ENCODE results near the gene GATA6. TPM values are rescaled to one million over a fixed set of nuclear protein-coding genes. Genes with fewer than 3 reads are reported as not detected.

The GATA6 gene
- total and polyA plus RNA-seq, 4 donors = 0.29 to 4.6 (median 0.66) TPM

DNA sequence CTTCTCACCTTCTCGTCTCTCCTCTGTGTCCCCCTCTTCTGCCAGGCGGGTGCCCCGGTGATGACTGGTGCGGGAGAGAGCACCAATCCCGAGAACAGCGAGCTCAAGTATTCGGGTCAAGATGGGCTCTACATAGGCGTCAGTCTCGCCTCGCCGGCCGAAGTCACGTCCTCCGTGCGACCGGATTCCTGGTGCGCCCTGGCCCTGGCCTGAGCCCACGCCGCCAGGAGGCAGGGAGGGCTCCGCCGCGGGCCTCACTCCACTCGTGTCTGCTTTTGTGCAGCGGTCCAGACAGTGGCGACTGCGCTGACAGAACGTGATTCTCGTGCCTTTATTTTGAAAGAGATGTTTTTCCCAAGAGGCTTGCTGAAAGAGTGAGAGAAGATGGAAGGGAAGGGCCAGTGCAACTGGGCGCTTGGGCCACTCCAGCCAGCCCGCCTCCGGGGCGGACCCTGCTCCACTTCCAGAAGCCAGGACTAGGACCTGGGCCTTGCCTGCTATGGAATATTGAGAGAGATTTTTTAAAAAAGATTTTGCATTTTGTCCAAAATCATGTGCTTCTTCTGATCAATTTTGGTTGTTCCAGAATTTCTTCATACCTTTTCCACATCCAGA, 31.3 kb downstream of the GATA6 start:
- 69% methylated on average over 32 of the region's 32 CpGs for WGBS (ENCODE audit: insufficient coverage)
- H3K9me3 ChIP-seq (ENCODE audit: control insufficient read depth, insufficient read depth, low read length) = no peaks in the 10 kb centered on the region
- no peaks in the 10 kb centered on the region for H3K36me3 ChIP-seq (ENCODE audit: control insufficient read depth, insufficient read depth, low read length)
- H3K4me1 ChIP-seq (ENCODE audit: control insufficient read depth, insufficient read depth, low read length) = no peaks in the 10 kb centered on the region
- H3K27me3 ChIP-seq (ENCODE audit: control insufficient read depth, insufficient read depth, low read length) = peaks cover 10% of the 10 kb centered on the region
- DNase-seq (ENCODE audit: low read depth in 4 of 6, low spot score in 6 of 6) = no peak
- no peak overlapping the region for H3K4me3 ChIP-seq (ENCODE audit: low read depth, low read length)
- no peak overlapping the region for H3K27ac ChIP-seq (ENCODE audit: low read depth, low read length)

DNA sequence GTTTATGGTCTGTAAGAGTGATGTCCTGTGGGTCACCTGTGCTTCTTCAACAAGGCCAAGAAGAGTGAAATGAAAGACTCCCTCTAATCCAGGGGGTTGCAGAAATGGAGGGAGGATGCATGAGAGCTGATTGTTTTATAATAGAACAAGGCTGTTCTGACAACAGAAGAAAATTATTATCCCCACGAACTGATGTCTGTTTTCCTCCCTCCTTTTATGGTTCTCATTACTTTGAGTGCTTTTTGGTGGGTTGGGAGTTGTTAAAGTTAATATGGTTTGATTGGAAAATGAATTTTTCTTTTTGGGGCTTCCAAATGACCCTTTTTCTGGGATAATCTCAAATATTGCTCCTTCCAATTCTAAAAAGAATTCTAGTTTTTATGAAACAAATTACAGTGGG, 33.6 kb downstream of the GATA6 start:
- Histone ChIP-seq H3K9me3 (ENCODE audit: control insufficient read depth, insufficient read depth, low read length) (no peaks in the 10 kb centered on the region), H3K4me3 (ENCODE audit: low read depth, low read length) (no peak overlapping the region), H3K27me3 (ENCODE audit: control insufficient read depth, insufficient read depth, low read length) (peaks cover 10% of the 10 kb centered on the region), H3K36me3 (ENCODE audit: control insufficient read depth, insufficient read depth, low read length) (no peaks in the 10 kb centered on the region), H3K4me1 (ENCODE audit: control insufficient read depth, insufficient read depth, low read length) (no peaks in the 10 kb centered on the region), H3K27ac (ENCODE audit: low read depth, low read length) (no peak overlapping the region)
- WGBS (ENCODE audit: insufficient coverage) = no CpG with 5 or more reads among the region's 1 CpG
- no peak for DNase-seq (ENCODE audit: low read depth in 4 of 6, low spot score in 6 of 6)

DNA sequence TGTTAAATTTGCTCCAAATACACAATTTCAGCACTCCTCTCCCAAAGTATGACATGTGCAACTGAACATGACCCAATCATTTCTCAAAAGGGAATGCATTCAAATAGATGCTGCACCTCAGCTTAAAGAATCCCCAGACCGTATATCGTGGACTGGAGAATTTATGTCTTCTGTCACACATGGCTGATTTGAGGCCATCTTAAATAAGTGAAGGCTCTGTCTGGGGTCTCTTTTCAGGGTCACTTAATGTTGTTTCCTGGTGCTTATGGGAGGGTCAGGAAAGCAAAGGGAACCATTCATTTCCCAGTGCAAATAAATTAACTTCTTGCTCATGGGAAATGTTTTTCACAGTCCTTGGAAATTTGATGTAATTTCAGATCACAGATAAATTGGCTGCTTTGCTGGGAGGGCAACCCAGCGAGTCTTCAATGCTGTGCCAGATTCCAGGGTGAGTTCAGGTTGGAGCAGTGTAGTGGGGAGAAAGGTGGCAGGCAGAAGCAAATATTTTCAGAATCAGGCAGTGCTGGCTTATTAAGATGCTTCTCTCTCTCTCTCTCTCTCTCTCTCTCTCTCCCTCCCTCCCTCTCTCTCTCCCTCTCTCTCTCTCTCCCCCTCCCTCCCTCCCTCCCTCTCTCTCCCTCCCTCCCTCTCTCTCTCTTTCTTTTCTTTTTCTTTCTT, 34.3 kb downstream of the GATA6 start:
- Histone ChIP-seq H3K9me3 (ENCODE audit: control insufficient read depth, insufficient read depth, low read length) (no peaks in the 10 kb centered on the region), H3K4me3 (ENCODE audit: low read depth, low read length) (no peak overlapping the region), H3K4me1 (ENCODE audit: control insufficient read depth, insufficient read depth, low read length) (no peaks in the 10 kb centered on the region), H3K36me3 (ENCODE audit: control insufficient read depth, insufficient read depth, low read length) (no peaks in the 10 kb centered on the region), H3K27me3 (ENCODE audit: control insufficient read depth, insufficient read depth, low read length) (peaks cover 10% of the 10 kb centered on the region), H3K27ac (ENCODE audit: low read depth, low read length) (no peak overlapping the region)
- DNase-seq (ENCODE audit: low read depth in 4 of 6, low spot score in 6 of 6) = peak in 1 of 6 donors; percentile 10
- WGBS (ENCODE audit: insufficient coverage) = 61% methylated on average over 3 of the region's 3 CpGs

DNA sequence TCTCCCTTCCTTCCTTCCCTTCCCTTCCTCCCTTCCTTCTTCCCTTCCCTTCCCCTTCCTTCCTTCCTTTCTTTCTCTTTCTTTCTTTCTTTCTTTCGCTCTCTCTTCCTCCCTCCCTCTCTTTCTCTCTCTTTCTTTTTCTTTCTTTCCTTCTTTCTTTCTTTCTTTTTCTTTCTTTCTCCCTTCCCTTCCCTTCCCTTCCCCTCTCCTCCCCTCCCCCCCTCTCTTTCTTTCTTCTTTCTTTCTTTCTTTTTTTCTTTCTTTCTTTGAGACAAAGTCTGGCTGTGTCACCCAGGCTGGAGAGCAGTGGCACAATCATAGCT, 34.8 kb downstream of the GATA6 start:
- H3K4me1 ChIP-seq (ENCODE audit: control insufficient read depth, insufficient read depth, low read length) = no peaks in the 10 kb centered on the region
- no peaks in the 10 kb centered on the region for H3K36me3 ChIP-seq (ENCODE audit: control insufficient read depth, insufficient read depth, low read length)
- no peaks in the 10 kb centered on the region for H3K9me3 ChIP-seq (ENCODE audit: control insufficient read depth, insufficient read depth, low read length)
- DNase-seq (ENCODE audit: low read depth in 4 of 6, low spot score in 6 of 6) = no peak
- H3K27ac ChIP-seq (ENCODE audit: low read depth, low read length) = no peak overlapping the region
- peaks cover 10% of the 10 kb centered on the region for H3K27me3 ChIP-seq (ENCODE audit: control insufficient read depth, insufficient read depth, low read length)
- no peak overlapping the region for H3K4me3 ChIP-seq (ENCODE audit: low read depth, low read length)
- 95% methylated on average over 1 of the region's 1 CpG for WGBS (ENCODE audit: insufficient coverage)

DNA sequence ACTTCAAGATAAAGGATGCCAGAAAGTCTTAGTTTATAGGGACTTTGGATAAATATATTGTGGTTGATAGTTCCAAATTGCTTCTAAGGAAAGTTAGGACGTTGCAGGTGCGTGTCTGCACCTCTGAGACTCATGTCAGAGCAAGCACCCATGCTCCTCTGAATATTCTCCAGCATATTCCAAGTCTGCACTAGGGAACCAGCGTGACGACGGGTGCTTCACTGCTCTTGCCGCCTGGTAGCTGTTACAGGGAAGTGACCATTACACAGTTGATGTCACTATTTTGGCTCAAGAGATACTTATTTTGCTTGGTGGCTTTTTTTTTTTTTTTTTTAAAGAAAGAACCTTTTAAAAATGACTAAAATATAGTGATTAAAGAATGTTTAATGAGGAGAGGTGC, 35.6 kb downstream of the GATA6 start:
- H3K36me3 ChIP-seq (ENCODE audit: control insufficient read depth, insufficient read depth, low read length) = no peaks in the 10 kb centered on the region
- H3K4me1 ChIP-seq (ENCODE audit: control insufficient read depth, insufficient read depth, low read length) = no peaks in the 10 kb centered on the region
- DNase-seq (ENCODE audit: low read depth in 4 of 6, low spot score in 6 of 6) = no peak
- 58% methylated on average over 2 of the region's 6 CpGs for WGBS (ENCODE audit: insufficient coverage)
- H3K27me3 ChIP-seq (ENCODE audit: control insufficient read depth, insufficient read depth, low read length) = peaks cover 10% of the 10 kb centered on the region
- no peak overlapping the region for H3K27ac ChIP-seq (ENCODE audit: low read depth, low read length)
- no peak overlapping the region for H3K4me3 ChIP-seq (ENCODE audit: low read depth, low read length)
- no peaks in the 10 kb centered on the region for H3K9me3 ChIP-seq (ENCODE audit: control insufficient read depth, insufficient read depth, low read length)

DNA sequence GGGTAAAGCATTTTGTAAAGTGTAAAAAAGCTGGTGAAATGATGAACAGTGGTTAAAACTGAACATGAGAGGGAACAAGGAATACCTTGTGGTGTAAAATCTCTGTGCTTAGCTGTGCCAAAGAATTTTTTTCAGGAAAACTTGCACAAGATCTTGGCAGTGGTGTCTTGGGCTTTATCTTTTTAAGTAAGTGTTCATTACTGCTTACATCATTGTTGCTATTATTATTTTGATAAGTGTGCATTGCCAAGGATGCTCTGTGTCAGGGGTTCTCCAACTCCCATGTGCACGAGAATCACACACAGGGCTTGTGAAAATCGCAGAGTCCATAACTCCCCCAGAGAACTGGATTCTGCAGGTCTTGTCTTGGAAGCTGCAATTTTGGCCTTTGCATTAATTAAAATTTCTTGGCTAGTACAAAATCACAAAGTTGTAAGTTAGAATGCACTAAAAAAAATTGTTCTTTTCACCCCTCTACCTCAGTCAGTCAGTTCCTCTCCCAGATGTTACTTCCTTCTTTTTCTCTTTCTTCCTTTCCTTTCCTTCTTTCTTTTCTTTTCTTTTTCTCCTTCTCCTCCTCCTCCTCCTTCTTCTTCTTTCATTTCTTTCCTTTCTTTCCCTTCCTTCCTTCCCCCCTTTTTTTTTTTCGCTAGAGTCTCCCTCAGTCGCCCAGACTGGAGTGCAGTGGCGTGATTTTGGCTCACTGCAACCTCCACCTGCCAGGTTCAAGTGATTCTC, 37.8 kb downstream of the GATA6 start:
- 97% methylated on average over 5 of the region's 5 CpGs for WGBS (ENCODE audit: insufficient coverage)
- Histone ChIP-seq H3K4me1 (ENCODE audit: control insufficient read depth, insufficient read depth, low read length) (no peaks in the 10 kb centered on the region), H3K27me3 (ENCODE audit: control insufficient read depth, insufficient read depth, low read length) (peaks cover 3% of the 10 kb centered on the region), H3K36me3 (ENCODE audit: control insufficient read depth, insufficient read depth, low read length) (no peaks in the 10 kb centered on the region), H3K4me3 (ENCODE audit: low read depth, low read length) (no peak overlapping the region), H3K9me3 (ENCODE audit: control insufficient read depth, insufficient read depth, low read length) (no peaks in the 10 kb centered on the region), H3K27ac (ENCODE audit: low read depth, low read length) (no peak overlapping the region)
- DNase-seq (ENCODE audit: low read depth in 4 of 6, low spot score in 6 of 6) = no peak

DNA sequence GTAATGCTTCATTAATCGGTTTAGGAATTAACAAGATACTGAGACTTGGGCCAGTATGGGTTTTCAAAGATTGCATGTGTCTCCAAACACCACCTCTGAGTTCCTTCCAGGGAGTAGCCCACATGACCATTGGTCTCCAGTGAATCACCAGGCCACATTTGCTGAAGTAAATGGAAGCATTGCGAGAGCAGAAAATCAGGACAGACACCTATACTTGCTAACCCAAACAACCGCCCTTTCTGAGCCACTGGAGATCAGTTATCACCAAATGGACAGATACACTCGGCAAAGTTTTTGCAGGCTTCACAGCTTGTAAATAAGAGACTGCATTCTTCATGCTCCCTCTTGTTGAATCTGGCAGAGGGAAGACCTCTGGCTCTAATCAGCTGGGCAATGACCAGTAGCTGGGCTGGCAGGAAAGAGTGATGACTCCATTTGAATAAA, 40.9 kb downstream of the GATA6 start:
- Histone ChIP-seq H3K4me3 (ENCODE audit: low read depth, low read length) (no peak overlapping the region), H3K27me3 (ENCODE audit: control insufficient read depth, insufficient read depth, low read length) (peaks cover 3% of the 10 kb centered on the region), H3K27ac (ENCODE audit: low read depth, low read length) (no peak overlapping the region), H3K9me3 (ENCODE audit: control insufficient read depth, insufficient read depth, low read length) (no peaks in the 10 kb centered on the region), H3K4me1 (ENCODE audit: control insufficient read depth, insufficient read depth, low read length) (no peaks in the 10 kb centered on the region), H3K36me3 (ENCODE audit: control insufficient read depth, insufficient read depth, low read length) (no peaks in the 10 kb centered on the region)
- no peak for DNase-seq (ENCODE audit: low read depth in 4 of 6, low spot score in 6 of 6)
- WGBS (ENCODE audit: insufficient coverage) = 71% methylated on average over 3 of the region's 4 CpGs

DNA sequence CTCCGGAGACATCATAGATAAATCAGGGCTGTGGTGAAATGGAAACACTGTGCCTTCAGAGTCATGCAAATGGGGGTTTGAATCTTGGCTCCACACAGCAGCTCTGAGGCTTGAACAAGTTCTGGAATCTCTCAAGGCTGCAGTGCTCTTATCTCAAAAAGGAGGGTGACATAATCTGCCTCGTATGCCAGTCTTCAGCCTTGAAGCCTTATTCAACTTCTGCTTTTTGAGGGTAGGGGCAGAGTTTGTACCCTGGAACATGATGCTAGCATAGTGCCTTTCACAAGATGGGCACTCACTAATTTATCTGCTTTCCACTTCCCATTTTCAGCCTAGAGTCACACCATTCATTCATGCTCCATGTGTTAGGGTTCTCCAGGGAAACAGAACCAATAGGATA, 42.3 kb downstream of the GATA6 start:
- no peaks in the 10 kb centered on the region for H3K27me3 ChIP-seq (ENCODE audit: control insufficient read depth, insufficient read depth, low read length)
- DNase-seq (ENCODE audit: low read depth in 4 of 6, low spot score in 6 of 6) = no peak

DNA sequence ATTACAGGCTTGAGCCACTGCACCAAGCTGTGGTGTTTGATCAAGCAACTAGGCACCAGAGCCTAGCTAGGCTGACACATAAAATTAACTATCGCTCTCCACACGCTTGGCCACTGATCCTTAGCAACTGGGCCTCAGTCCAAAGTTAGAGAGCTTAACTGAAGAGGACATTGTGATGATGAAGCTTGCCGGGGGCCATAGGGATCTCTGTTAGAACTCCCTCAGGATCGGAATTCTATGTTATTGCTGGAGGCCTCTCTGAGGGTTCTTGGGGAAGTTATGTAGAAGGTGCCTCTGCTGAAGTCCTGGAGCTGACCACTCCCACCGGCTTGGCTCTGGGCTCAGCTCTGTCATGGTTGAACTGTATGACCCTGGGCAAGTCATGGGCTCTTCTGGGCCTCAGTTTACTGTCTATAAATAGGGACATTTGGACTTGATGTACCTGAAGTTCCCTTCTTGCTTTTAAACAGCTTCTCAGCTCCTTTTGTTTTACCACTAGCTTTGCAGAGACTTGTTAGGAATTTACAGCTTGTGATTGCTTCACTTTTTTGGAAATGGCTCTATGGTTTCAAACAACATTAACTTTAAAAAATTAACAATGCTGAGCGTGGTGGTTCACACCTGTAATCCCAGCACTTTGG, 44.1 kb downstream of the GATA6 start:
- Histone ChIP-seq H3K27me3 (ENCODE audit: control insufficient read depth, insufficient read depth, low read length) (no peaks in the 10 kb centered on the region), H3K4me1 (ENCODE audit: control insufficient read depth, insufficient read depth, low read length) (no peaks in the 10 kb centered on the region), H3K27ac (ENCODE audit: low read depth, low read length) (no peak overlapping the region), H3K36me3 (ENCODE audit: control insufficient read depth, insufficient read depth, low read length) (no peaks in the 10 kb centered on the region), H3K4me3 (ENCODE audit: low read depth, low read length) (no peak overlapping the region), H3K9me3 (ENCODE audit: control insufficient read depth, insufficient read depth, low read length) (no peaks in the 10 kb centered on the region)
- WGBS (ENCODE audit: insufficient coverage) = 34% methylated on average over 3 of the region's 6 CpGs
- DNase-seq (ENCODE audit: low read depth in 4 of 6, low spot score in 6 of 6) = peak in 2 of 6 donors; percentile 37 to 40

More for the DNA sequence above, 42.3 kb downstream of the GATA6 start:
- Histone ChIP-seq H3K4me3 (ENCODE audit: low read depth, low read length) (no peak overlapping the region), H3K36me3 (ENCODE audit: control insufficient read depth, insufficient read depth, low read length) (no peaks in the 10 kb centered on the region), H3K27ac (ENCODE audit: low read depth, low read length) (no peak overlapping the region), H3K4me1 (ENCODE audit: control insufficient read depth, insufficient read depth, low read length) (no peaks in the 10 kb centered on the region), H3K9me3 (ENCODE audit: control insufficient read depth, insufficient read depth, low read length) (no peaks in the 10 kb centered on the region)
- WGBS (ENCODE audit: insufficient coverage) = 83% methylated on average over 2 of the region's 2 CpGs

All from spinal cord (tissue), 10 donors.